Stimulated activated CD4-positive, alpha-beta T cell treated with anti-CD3 and anti-CD28 coated beads, Interleukin-12 subunit alpha, Interleukin-12 subunit beta, amount 100 ng/mL, for 4 hours (primary cell): ENCODE data around the gene PLK3.
A peak's percentile ranks its signal among the peaks of the same experiment; 100 is the strongest.
"Not testable (repeated sequence)": the region's sequence is repeated elsewhere in the genome, so short reads cannot be mapped to it uniquely, and the experiment has no call there.

Experiments used
- DNase-seq: peaks from one replicate; pipeline ENCODE4 v3.0.0-alpha.2; 2020

The PLK3 gene

GRCh38 chr1:44788120-44788860, 11.9 kb upstream of the PLK3 start, which contains the start of gene BEST4:
Gene BEST4, minus strand, starts transcription at chr1:44788170. Its CDS starts 465 bp downstream, at chr1:44787705.
- DNase-seq = no peak

GRCh38 chr1:44790968-44791801, 9.0 kb upstream of the PLK3 start:
- no peak for DNase-seq

GRCh38 chr1:44792736-44793502, 7.3 kb upstream of the PLK3 start:
- DNase-seq = no peak

DNA sequence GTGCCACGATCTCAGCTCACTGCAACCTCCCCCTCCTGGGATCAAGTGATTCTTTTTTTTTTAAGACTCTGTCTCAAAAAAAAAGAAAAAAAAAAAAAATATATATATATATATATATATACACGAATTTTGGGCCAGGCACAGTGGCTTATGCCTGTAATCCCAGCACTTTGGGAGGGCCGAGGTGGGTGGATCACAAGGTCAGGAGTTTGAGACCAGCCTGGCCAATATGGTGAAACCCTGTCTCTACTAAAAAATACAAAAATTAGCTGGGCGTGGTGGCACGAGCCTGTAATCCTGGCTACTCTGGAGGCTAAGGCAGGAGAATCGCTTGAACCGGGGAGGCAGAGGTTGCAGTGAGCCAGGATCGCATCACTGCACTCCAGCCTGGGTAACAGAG, 2.3 kb upstream of the PLK3 start:
- not testable (repeated sequence) for DNase-seq

DNA sequence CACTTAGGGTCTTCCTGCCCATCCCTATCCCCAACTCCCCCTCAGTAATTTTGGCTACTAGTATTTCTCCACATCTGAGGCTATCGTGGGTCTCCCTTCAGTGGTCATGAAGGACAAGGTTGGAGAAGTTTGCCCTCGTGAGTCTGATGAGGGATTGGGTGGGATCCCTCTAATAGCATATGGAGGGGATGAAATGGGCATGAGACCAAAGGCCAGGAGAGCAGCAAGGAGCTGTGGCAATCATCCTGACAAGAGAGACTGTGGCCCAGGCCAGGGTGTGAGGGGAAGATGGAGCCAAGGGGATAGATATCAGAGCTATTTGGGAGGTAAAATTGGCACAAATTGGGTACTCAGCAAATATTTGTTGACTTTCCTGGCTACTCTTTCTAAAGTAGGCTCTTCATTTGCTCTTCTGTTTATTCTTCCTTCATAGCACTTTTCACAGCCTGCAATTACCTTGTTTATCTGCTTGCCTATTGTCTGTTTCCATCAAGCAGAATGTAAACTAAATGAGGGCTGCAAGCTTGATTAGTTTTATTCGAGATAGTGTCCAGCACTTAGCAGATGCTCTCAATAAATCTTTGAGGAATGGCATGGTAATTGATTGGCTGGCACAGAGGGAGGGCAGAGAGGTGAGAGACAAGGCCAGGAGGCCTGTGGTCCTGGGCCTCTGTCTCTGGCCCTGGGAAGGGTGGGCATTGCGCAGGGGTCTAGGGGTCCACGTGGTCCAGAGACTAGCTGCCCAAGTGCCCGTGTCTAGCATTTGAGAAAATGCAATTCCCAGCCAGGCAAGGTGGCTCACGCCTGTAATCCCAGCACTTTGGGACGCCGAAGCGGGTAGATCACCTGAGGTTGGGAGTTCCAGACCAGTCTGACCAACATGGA, 1.5 kb upstream of the PLK3 start:
- no peak for DNase-seq

DNA sequence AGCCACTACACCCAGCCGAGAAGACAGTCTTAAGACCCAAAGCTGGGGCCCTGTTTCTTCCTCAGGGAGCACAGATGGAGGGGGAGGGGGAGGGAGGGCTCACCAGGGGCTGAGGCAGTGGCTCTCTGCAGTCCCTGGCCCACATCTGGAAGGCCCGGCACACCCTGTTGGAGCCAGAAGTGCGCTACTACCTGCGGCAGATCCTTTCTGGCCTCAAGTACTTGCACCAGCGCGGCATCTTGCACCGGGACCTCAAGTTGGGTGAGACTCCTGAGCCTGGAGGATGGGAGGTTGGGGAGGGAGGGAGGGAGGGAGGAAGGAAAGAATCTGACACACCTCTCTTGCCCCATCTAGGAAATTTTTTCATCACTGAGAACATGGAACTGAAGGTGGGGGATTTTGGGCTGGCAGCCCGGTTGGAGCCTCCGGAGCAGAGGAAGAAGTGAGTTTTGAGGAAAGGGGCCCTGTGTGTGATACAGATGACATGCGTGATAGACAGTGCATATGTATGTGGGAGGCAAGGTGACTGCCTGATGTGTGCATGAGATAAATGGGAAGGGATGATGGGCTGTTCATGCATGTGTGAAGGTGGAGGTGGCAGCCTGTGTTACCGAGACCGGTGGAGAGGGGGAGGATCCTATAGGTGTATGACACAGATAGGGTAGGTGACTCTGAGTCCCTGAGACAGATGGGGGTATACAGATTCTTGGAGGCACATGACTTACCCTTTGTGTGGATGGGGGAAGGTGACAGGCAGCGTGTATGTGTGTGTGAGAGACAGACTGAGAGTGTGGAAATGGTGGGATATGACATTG, 1.5 kb downstream of the PLK3 start:
- peak; percentile 47 for DNase-seq

DNA sequence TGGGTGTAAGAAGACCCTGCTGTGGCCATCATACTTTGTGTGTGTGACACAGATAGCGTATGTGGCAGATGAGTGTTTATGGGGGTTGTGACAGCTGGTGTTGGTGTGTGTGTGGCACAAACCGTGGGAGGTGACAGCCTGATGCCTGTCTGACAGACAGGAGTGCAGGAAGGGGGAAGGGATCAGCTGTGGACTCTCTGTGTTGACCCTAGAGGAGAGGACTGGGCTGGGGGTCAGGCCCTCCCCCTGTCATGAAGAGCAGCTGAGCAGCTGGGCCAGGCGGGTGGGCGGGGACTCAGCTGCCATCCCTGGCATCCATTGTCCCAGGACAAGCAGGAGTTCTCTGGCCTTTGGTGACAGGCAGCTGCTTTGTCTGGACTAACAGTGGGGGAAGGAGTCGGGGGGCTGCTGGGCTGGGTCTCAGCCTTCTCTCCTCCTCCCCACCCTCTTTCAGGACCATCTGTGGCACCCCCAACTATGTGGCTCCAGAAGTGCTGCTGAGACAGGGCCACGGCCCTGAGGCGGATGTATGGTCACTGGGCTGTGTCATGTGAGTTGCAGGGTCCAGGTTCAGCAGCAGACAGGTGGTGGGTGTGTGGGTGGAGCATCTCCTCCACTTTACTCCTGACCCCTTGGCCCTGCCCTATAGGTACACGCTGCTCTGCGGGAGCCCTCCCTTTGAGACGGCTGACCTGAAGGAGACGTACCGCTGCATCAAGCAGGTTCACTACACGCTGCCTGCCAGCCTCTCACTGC, 2.3 kb downstream of the PLK3 start:
- DNase-seq = no peak

GRCh38 chr1:44803062-44803311, 2.8 kb downstream of the PLK3 start:
- DNase-seq = no peak

DNA sequence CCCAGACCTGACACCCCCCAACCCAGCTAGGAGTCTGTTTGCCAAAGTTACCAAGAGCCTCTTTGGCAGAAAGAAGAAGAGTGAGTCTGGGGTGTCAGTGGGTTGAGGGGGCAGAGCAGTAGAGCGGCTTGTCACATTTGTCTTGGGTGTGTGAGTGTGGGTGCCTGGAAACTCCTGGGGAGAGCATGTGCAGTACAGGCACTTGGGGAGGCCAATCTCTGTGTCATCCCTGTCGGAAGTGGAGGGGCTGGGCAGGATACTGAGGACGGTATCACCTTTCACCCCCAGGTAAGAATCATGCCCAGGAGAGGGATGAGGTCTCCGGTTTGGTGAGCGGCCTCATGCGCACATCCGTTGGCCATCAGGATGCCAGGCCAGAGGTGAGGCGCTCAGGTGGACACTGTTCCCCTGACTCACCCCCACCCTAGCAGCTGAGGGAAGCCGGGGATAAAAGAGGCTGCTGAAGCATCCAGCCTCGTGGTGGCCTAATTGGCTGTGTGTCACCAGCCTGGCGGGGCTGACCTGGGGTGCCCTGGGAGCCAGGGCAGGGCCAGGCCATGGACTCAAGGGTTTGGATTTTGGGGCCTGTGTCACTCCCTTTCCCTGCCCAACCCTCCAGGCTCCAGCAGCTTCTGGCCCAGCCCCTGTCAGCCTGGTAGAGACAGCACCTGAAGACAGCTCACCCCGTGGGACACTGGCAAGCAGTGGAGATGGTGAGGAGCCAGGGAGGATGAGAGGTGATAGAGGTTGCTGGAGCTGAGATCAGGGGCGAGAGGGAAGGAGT, 3.3 kb downstream of the PLK3 start:
- DNase-seq = no peak

GRCh38 chr1:44805311-44806024, 5.3 kb downstream of the PLK3 start:
- no peak for DNase-seq

DNA sequence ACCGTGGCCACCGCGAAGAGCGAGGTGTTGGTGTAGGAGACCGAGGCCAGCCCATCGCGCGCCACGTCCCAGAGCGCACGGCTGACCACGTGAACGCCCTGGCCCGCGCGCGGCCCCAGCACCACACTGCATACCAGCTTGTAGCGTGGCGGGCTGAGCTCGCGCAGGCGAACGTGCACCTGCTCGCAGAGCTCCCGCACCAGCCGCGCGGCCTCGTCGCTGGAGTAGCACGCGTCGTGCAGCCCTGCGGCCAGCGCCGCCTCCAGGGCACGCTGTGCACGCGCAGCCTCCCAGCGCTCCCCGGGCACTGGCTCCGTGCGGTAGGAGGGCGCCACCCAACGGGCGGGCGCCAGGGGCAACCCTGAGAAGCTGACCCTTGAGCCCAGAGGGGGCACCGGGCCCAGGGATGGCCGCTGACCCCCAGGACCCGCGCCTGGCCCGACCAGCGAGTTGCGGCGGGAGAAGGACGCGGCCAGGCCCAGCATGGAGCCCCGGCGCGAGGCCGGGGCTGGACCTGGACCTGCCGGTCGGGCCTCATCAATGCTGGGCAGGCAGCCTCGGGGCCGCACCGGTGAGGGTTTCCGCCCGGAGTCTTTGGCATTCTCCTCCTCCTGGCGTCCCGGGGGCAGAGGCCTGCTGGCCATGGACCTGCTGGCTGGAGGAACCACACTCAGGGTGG, 6.0 kb downstream of the PLK3 start:
- DNase-seq = no peak

DNA sequence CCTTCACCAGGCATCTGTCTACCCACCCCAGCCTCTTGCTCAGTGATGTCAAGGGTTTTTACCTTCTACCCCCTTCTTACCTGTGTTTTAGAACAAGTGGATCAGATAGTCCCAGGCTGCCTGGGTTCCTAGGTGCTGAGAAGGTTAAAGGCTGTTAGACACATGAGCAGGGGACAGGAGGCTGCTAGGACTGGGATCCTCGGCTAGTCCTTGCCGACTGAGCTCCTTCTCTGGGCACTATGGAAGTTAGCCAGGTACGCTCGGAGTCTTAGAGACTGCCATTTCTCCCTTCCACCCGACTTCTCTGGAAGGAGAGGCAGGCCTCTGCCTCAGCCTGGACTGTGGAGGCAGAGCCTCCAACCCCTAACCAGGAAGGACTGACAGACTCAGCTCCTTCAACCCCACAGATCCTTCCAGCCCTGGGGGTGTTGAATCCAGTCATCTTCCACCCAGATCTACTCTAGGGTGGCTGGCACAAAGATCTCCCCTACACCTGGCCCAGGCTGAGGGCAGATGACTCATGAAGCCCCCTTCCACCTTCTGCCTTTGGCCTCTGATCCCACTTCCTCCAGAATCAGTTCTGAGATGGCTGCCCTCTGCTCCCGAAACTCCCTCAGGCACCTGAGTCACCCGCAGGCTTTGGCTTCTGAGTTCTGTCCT, 6.7 kb downstream of the PLK3 start, which contains the start of gene DYNLT4:
Gene DYNLT4 (minus strand): TSS at position 648 of the 660 bp plus-strand sequence. CDS start 683 bp downstream, outside the sequence.
- no peak for DNase-seq

- DNase-seq = peak; percentile 80
Observed at GRCh38 chr1:44807364-44808062, 7.3 kb downstream of the PLK3 start.

GRCh38 chr1:44808063-44808937, 8.1 kb downstream of the PLK3 start, which contains the start of gene BTBD19:
Gene BTBD19, plus strand, starts transcription at chr1:44808523. Its CDS starts 298 bp downstream, at chr1:44808821.
- DNase-seq = peak; percentile 77

GRCh38 chr1:44808938-44809917, 9.1 kb downstream of the PLK3 start:
- peak; percentile 77 for DNase-seq
